SU-DHL-6 (cell line): ENCODE measurements around the gene PFN3.

ENCODE experiments used
- H2AFZ ChIP-seq: fragments of 200-600 bp; sonication (generic); 2 replicates; pipeline ENCODE4 v1.6.1; 2014; ENCODE audit warnings: low read depth, mild to moderate bottlenecking, moderate library complexity, mixed read lengths, antibody characterized with exemption, low read length; ENCODE audit not compliant: severe bottlenecking
- H3F3A ChIP-seq: fragments of 200-600 bp; shearing (Covaris generic); 2 replicates; pipeline ENCODE4 v1.6.0; 2016; ENCODE audit warnings: antibody characterized with exemption, mild to moderate bottlenecking; ENCODE audit not compliant: insufficient read depth
- H3K27ac ChIP-seq: fragments of 200-600 bp; sonication (generic); 2 replicates; pipeline ENCODE4 v1.5.1; 2016; ENCODE audit warnings: low read depth, mild to moderate bottlenecking, low read length, moderate library complexity, mixed read lengths
- H3K27me3 ChIP-seq: fragments of 200-600 bp; sonication (generic), shearing (Covaris generic); 2 replicates; pipeline ENCODE4 v1.6.0; 2014; ENCODE audit warnings: mild to moderate bottlenecking, low read length
- H3K36me3 ChIP-seq: fragments of 200-600 bp; sonication (generic); 2 replicates; pipeline ENCODE4 v1.6.1; 2014; ENCODE audit warnings: mild to moderate bottlenecking, low read length, mixed read lengths
- H3K4me2 ChIP-seq: fragments of 300-600, 200-600 bp; shearing (Covaris generic), sonication (generic); 2 replicates; pipeline ENCODE4 v1.6.0; 2014; ENCODE audit warnings: low read length, low read depth, mild to moderate bottlenecking; ENCODE audit not compliant: poor library complexity, severe bottlenecking
- H3K4me3 ChIP-seq: fragments of 200-600 bp; sonication (generic); 2 replicates; pipeline ENCODE4 v1.5.1; 2014; ENCODE audit warnings: antibody characterized with exemption, low read length, mild to moderate bottlenecking, mixed read lengths; ENCODE audit not compliant: insufficient read depth, poor library complexity, severe bottlenecking
- H3K79me2 ChIP-seq: fragments of 200-600 bp; sonication (generic); 2 replicates; pipeline ENCODE4 v1.6.1; 2014; ENCODE audit warnings: mild to moderate bottlenecking, low read length, moderate library complexity; ENCODE audit not compliant: insufficient read depth
- H3K9ac ChIP-seq: fragments of 200-600 bp; sonication (generic); 2 replicates; pipeline ENCODE4 v1.7.0; 2014; ENCODE audit warnings: mild to moderate bottlenecking, low read length
- H3K9me2 ChIP-seq: fragments of 200-600 bp; sonication (generic); replicated peaks from 2 replicates; pipeline ENCODE4 v1.6.1; 2014; ENCODE audit warnings: low read length; ENCODE audit not compliant: insufficient read depth
- H3K9me3 ChIP-seq: fragments of 200-600 bp; sonication (generic); 2 replicates; pipeline ENCODE4 v1.6.1; 2014; ENCODE audit warnings: low read length, mixed read lengths; ENCODE audit not compliant: insufficient read depth
- H4K20me1 ChIP-seq: fragments of 200-600 bp; sonication (generic); 2 replicates; pipeline ENCODE4 v1.6.1; 2014; ENCODE audit warnings: low read depth, mild to moderate bottlenecking, antibody characterized with exemption, low read length, moderate library complexity, mixed read lengths
- CTCF ChIP-seq: fragments of 200-600 bp; sonication (generic); IDR thresholded peaks from one replicate; pipeline ENCODE4 v1.5.1; 2017; ENCODE audit warnings: antibody characterized with exemption, mild to moderate bottlenecking, low read length, moderate library complexity; ENCODE audit not compliant: insufficient read depth, poor library complexity, severe bottlenecking
- EZH2phosphoT487 ChIP-seq: fragments of 200-600 bp; sonication (generic), shearing (Covaris generic); conservative IDR thresholded peaks from 2 replicates; pipeline ENCODE4 v1.6.1; 2018; ENCODE audit warnings: mild to moderate bottlenecking, antibody characterized with exemption, low read length, moderate library complexity, mixed read lengths

Gene PFN3

GRCh38 chr5:177350776-177351391 lies 49.6 kb downstream of the PFN3 start:
- no peaks in the 10 kb centered on the region; the same call in 1 of the 2 replicates for H4K20me1 ChIP-seq
- peak overlapping the region; percentile 70 for H3K9ac ChIP-seq
- peak overlapping the region; percentile 50 for H2AFZ ChIP-seq
- no peaks in the 10 kb centered on the region for H3K9me3 ChIP-seq
- H3F3A ChIP-seq: no peaks in the 10 kb centered on the region
- peak overlapping the region; percentile 95 for H3K27ac ChIP-seq
- H3K9me2 ChIP-seq: no peaks in the 10 kb centered on the region
- H3K4me3 ChIP-seq: peak overlapping the region; percentile 76
- no peaks in the 10 kb centered on the region for H3K27me3 ChIP-seq
- H3K4me2 ChIP-seq: peak overlapping the region; percentile 97
- H3K79me2 ChIP-seq: peaks cover 54% of the 10 kb centered on the region
- TF ChIP-seq CTCF: no peak
- no peak for TF ChIP-seq EZH2phosphoT487
- peaks cover 6% of the 10 kb centered on the region; the same call in 1 of the 2 replicates for H3K36me3 ChIP-seq
